ENCODE results near the gene PITPNM2.

GRCh38 chr12:123133701-123134100 is 17.2 kb downstream of the PITPNM2 start:
- TF ChIP-seq CTCF (conservative IDR thresholded peaks at IDR 0.05 in 1 of 2, IDR thresholded peaks at IDR 0.05 in 1 of 2; ENCODE audit: low read depth in 1 of 2, low read length in 2 of 2), result no peak
- no peak for TF ChIP-seq EZH2 (IDR thresholded peaks at IDR 0.05; ENCODE audit: low read length, missing control alignments)

Measured in fibroblast of lung (primary cell).